WTC11 (cell line): ENCODE results near the gene NLN. TPM values are rescaled to one million over a fixed set of nuclear protein-coding genes. Genes with fewer than 3 reads are reported as not detected.

Source experiments
- ATAC-seq: fragments of 200-7000 bp; cut with Tn5 transposase; 2 replicates; pipeline ENCODE4 v1.10.0; 2021; ENCODE audit warnings: mild to moderate bottlenecking, moderate library complexity
- CTCF ChIA-PET: fragments of 300-600 bp; sonication (Branson Sonifier 250); formaldehyde crosslinking; loops from one replicate; lab custom pipeline; 2021; ENCODE audit warnings: antibody characterized with exemption; lab: Charles Lee
- POLR2A ChIA-PET: fragments of 350-600 bp; sonication (Branson Sonifier 250); formaldehyde crosslinking; loops from one replicate; lab custom pipeline; 2021; ENCODE audit warnings: antibody characterized with exemption; lab: Charles Lee
- DNase-seq: peaks from one replicate; pipeline ENCODE4 v3.0.0; 2021; ENCODE audit warnings: low spot score
- H3K27ac Mint-ChIP-seq: 2 replicates; pipeline ENCODE4 v1.8.0; 2021; ENCODE audit warnings: mixed read lengths
- H3K27me3 Mint-ChIP-seq: 2 replicates; pipeline ENCODE4 v1.8.0; 2021; ENCODE audit warnings: low read depth, mild to moderate bottlenecking, moderate library complexity, mixed read lengths
- H3K36me3 Mint-ChIP-seq: 2 replicates; pipeline ENCODE4 v1.8.0; 2021; ENCODE audit warnings: mixed read lengths
- H3K4me1 Mint-ChIP-seq: 2 replicates; pipeline ENCODE4 v1.8.0; 2022; ENCODE audit warnings: mixed read lengths
- H3K4me3 Mint-ChIP-seq: 2 replicates; pipeline ENCODE4 v1.8.0; 2021; ENCODE audit warnings: mild to moderate bottlenecking, moderate library complexity, mixed read lengths
- H3K9me3 Mint-ChIP-seq: 2 replicates; pipeline ENCODE4 v1.8.0; 2021; ENCODE audit warnings: mixed read lengths
- ATF6 ChIP-seq: sonication (generic); formaldehyde crosslinking; IDR thresholded peaks from 2 replicates; pipeline ENCODE4 v1.8.1; 2023; ENCODE audit warnings: mild to moderate bottlenecking, missing genetic modification reagents
- CDX4 ChIP-seq: fragments of 250-450 bp; sonication (Bioruptor Pico); IDR thresholded peaks from 2 replicates; pipeline ENCODE4 v1.9.0; 2021; ENCODE audit warnings: moderate library complexity, mild to moderate bottlenecking, inconsistent platforms, borderline replicate concordance
- E2F5 ChIP-seq: sonication (generic); formaldehyde crosslinking; IDR thresholded peaks from 2 replicates; pipeline ENCODE4 v1.8.1; 2022; ENCODE audit warnings: mild to moderate bottlenecking, moderate library complexity, missing genetic modification reagents
- ELF4 ChIP-seq: sonication (generic); formaldehyde crosslinking; IDR thresholded peaks from 2 replicates; pipeline ENCODE4 v1.8.1; 2022; ENCODE audit warnings: low read depth, mild to moderate bottlenecking, moderate library complexity, missing genetic modification reagents
- ESRRA ChIP-seq: sonication (generic); formaldehyde crosslinking; IDR thresholded peaks from 2 replicates; pipeline ENCODE4 v1.8.1; 2022; ENCODE audit warnings: mild to moderate bottlenecking, missing genetic modification reagents, borderline replicate concordance
- FOXK1 ChIP-seq: sonication (generic); formaldehyde crosslinking; IDR thresholded peaks from 2 replicates; pipeline ENCODE4 v1.8.0; 2022; ENCODE audit warnings: mild to moderate bottlenecking, moderate library complexity, missing genetic modification reagents
- GRHL2 ChIP-seq: fragments of 250-450 bp; sonication (Bioruptor Pico); IDR thresholded peaks from 2 replicates; pipeline ENCODE4 v1.8.0; 2022; ENCODE audit warnings: mild to moderate bottlenecking, moderate library complexity; ENCODE audit not compliant: insufficient replicate concordance, severe bottlenecking
- GTF2I ChIP-seq: fragments of 250-450 bp; sonication (Bioruptor Pico); conservative IDR thresholded peaks from 2 replicates; pipeline ENCODE4 v1.4.0; 2021; ENCODE audit warnings: mild to moderate bottlenecking
- MLX ChIP-seq: sonication (generic); formaldehyde crosslinking; IDR thresholded peaks from 2 replicates; pipeline ENCODE4 v1.8.1; 2023; ENCODE audit warnings: mild to moderate bottlenecking, missing genetic modification reagents, moderate library complexity
- NR1H2 ChIP-seq: sonication (generic); formaldehyde crosslinking; IDR thresholded peaks from 2 replicates; pipeline ENCODE4 v1.9.0; 2021; ENCODE audit warnings: mild to moderate bottlenecking, moderate library complexity, missing genetic modification reagents
- TEAD1 ChIP-seq: sonication (generic); formaldehyde crosslinking; IDR thresholded peaks from 2 replicates; pipeline ENCODE4 v1.8.0; 2022; ENCODE audit warnings: mild to moderate bottlenecking, missing genetic modification reagents
- ZNF138 ChIP-seq: sonication (generic); formaldehyde crosslinking; conservative IDR thresholded peaks from 2 replicates; pipeline ENCODE4 v1.8.1; 2022; ENCODE audit warnings: mild to moderate bottlenecking, moderate library complexity, missing genetic modification reagents
- ZNF232 ChIP-seq: sonication (generic); formaldehyde crosslinking; IDR thresholded peaks from 2 replicates; pipeline ENCODE4 v1.8.0; 2022; ENCODE audit warnings: mild to moderate bottlenecking, missing genetic modification reagents
- ZNF317 ChIP-seq: sonication (generic); formaldehyde crosslinking; IDR thresholded peaks from 2 replicates; pipeline ENCODE4 v1.8.1; 2023; ENCODE audit warnings: low read depth, mild to moderate bottlenecking, moderate library complexity, missing genetic modification reagents, borderline replicate concordance
- ZNF396 ChIP-seq: fragments of 250-450 bp; sonication (Bioruptor Pico); IDR thresholded peaks from 2 replicates; pipeline ENCODE4 v1.8.0; 2021; ENCODE audit warnings: mild to moderate bottlenecking, moderate library complexity, borderline replicate concordance
- ZNF416 ChIP-seq: fragments of 250-450 bp; sonication (Bioruptor Pico); IDR thresholded peaks from 2 replicates; pipeline ENCODE4 v1.9.0; 2021; ENCODE audit warnings: mild to moderate bottlenecking, inconsistent platforms
- ZNF512 ChIP-seq: sonication (generic); formaldehyde crosslinking; IDR thresholded peaks from 2 replicates; pipeline ENCODE4 v1.8.1; 2022; ENCODE audit warnings: missing genetic modification reagents, borderline replicate concordance
- ZNF671 ChIP-seq: fragments of 250-450 bp; sonication (Bioruptor Pico); IDR thresholded peaks from 2 replicates; pipeline ENCODE4 v1.8.0; 2021; ENCODE audit warnings: mild to moderate bottlenecking
- ZSCAN18 ChIP-seq: fragments of 250-450 bp; sonication (Bioruptor Pico); IDR thresholded peaks from 2 replicates; pipeline ENCODE4 v2.1.2; 2022; ENCODE audit warnings: mild to moderate bottlenecking, moderate library complexity
- total RNA-seq: library from RNA; stranded (reverse); gene quantifications from 3 replicates; pipeline ENCODE4 v1.2.3, GENCODE V29; 2021

Gene NLN
- total RNA-seq, 1 experiment from 2014 or later: 163 TPM

- POLR2A ChIA-PET: no interaction called here
- ATAC-seq (no peak), DNase-seq (no peak)
- peaks cover 15% of the 10 kb centered on the region for H3K4me1 Mint-ChIP-seq
- no peak for TF ChIP-seq ZNF396 (CRISPR knock-in tag)
- no peak for TF ChIP-seq GRHL2
- TF ChIP-seq NR1H2: no peak
- no peak for TF ChIP-seq TEAD1 (CRISPR knock-in tag)
- TF ChIP-seq ZNF317 (CRISPR knock-in tag): no peak
- TF ChIP-seq ZNF416 (CRISPR knock-in tag): no peak
- H3K36me3 Mint-ChIP-seq: peaks cover 47% of the 10 kb centered on the region
- no peaks in the 10 kb centered on the region for H3K9me3 Mint-ChIP-seq
- H3K27ac Mint-ChIP-seq: no peak overlapping the region
- CTCF ChIA-PET: no interaction called here
- no peak overlapping the region for H3K4me3 Mint-ChIP-seq
- H3K27me3 Mint-ChIP-seq: no peaks in the 10 kb centered on the region
Measured at GRCh38 chr5:65816729-65817128, 94.7 kb downstream of the NLN start.

GRCh38 chr5:65817931-65818330 lies 95.9 kb downstream of the NLN start:
- peaks cover 41% of the 10 kb centered on the region for H3K36me3 Mint-ChIP-seq
- no peak for DNase-seq

More at GRCh38 chr5:65817931-65818330, 95.9 kb downstream of the NLN start:
- H3K4me3 Mint-ChIP-seq: no peak overlapping the region
- POLR2A ChIA-PET: no interaction called here
- CTCF ChIA-PET: no interaction called here
- no peaks in the 10 kb centered on the region for H3K9me3 Mint-ChIP-seq
- peaks cover 15% of the 10 kb centered on the region for H3K4me1 Mint-ChIP-seq
- TF ChIP-seq ZNF512 (CRISPR knock-in tag) (no peak), ZNF138 (CRISPR knock-in tag) (no peak), CDX4 (no peak), GTF2I (no peak), MLX (CRISPR knock-in tag) (no peak), ELF4 (no peak), ZNF671 (CRISPR knock-in tag) (no peak), ESRRA (no peak), ZSCAN18 (CRISPR knock-in tag) (no peak), GRHL2 (no peak), ZNF232 (no peak), FOXK1 (CRISPR knock-in tag) (no peak), E2F5 (CRISPR knock-in tag) (no peak), ATF6 (no peak)
- peak overlapping the region; percentile 44 for H3K27ac Mint-ChIP-seq
- peak; percentile 44; the same call in 1 of the 2 replicates for ATAC-seq
- no peaks in the 10 kb centered on the region for H3K27me3 Mint-ChIP-seq
